K562 (cell line): ENCODE data around the gene ATXN10.

Experiments used
- POLR2A ChIP-seq: fragments of 450-650 bp; conservative IDR thresholded peaks from 2 replicates; pipeline ENCODE4 v1.6.1; 2016
- POLR2AphosphoS2 ChIP-seq: IDR thresholded peaks from 2 replicates; pipeline ENCODE4 v1.6.1; 2012; ENCODE audit warnings: low read length, improper control_type of control experiment
- TAF1 ChIP-seq: IDR thresholded peaks from 2 replicates; pipeline ENCODE4 v1.6.1; 2011; ENCODE audit warnings: mild to moderate bottlenecking, low read length, moderate library complexity; ENCODE audit not compliant: insufficient read depth, control insufficient read depth, severe bottlenecking; ENCODE audit errors: extremely low read depth
- YY1 ChIP-seq, 3 experiments: IDR thresholded peaks; 2 replicates each; pipeline ENCODE4 v1.6.1; 2011; ENCODE audit warnings: low read length in 2 of 3, mild to moderate bottlenecking in 2 of 3, moderate library complexity in 2 of 3, borderline replicate concordance in 1 of 3, control low read depth in 1 of 3, low read depth in 1 of 3; ENCODE audit not compliant: insufficient read depth in 3 of 3, insufficient replicate concordance in 2 of 3, control insufficient read depth in 1 of 3, insufficient read length in 1 of 3; ENCODE audit errors: extremely low read depth in 1 of 3

DNA sequence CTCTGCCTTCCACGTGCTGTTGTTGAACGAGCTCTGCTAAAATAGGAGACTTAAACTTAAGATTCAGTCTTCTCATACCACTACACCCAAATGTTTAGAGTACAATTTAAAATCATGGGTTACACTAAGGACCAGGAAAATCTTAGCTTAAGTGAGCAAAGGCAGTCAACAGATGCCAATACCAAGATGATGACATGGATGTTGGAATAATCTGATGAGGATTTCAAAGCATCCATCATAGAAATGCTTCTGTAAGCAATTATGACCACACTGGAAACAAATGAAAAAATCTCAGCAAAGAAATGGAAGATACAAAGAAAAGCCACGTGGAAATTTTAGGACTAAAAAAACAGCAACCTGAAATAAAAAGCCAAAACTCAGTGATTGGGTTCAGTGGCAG lies 109.8 kb downstream of the ATXN10 start:
- TF ChIP-seq YY1 (IDR thresholded peaks at IDR 0.05; ENCODE audit: borderline replicate concordance in 1 of 3, control insufficient read depth in 1 of 3, extremely low read depth in 1 of 3, insufficient read depth in 3 of 3, insufficient read length in 1 of 3, insufficient replicate concordance in 2 of 3, low read depth in 1 of 3, low read length in 2 of 3) (no peak), TAF1 (no peak), POLR2A (no peak), POLR2AphosphoS2 (no peak)
